Mucosa of descending colon (tissue), 3 donors: ENCODE measurements around the gene ZNF785. TPM values are rescaled to one million over a fixed set of nuclear protein-coding genes. Genes with fewer than 3 reads are reported as not detected.
"Not testable (repeated sequence)": the region's sequence is repeated elsewhere in the genome, so short reads cannot be mapped to it uniquely, and the experiment has no call there.

Experiments
- ATAC-seq: fragments of 200-7000 bp; cut with Tn5 transposase; one replicate; pipeline ENCODE4 v1.9.1; 2020; ENCODE audit warnings: mild to moderate bottlenecking, moderate library complexity
- DNase-seq, 3 donors: peaks; one replicate each; pipeline ENCODE4 v3.0.0-alpha.2; 2020
- H3K36me3 ChIP-seq: fragments of 200-600 bp; one replicate; pipeline ENCODE4 v1.8.0; 2021; ENCODE audit warnings: low read depth, mild to moderate bottlenecking
- H3K4me1 ChIP-seq: fragments of 200-600 bp; one replicate; pipeline ENCODE4 v1.8.0; 2021; ENCODE audit warnings: low read depth, mild to moderate bottlenecking
- H3K4me3 ChIP-seq: fragments of 200-600 bp; one replicate; pipeline ENCODE4 v1.8.0; 2021; ENCODE audit warnings: mild to moderate bottlenecking
- H3K9me3 ChIP-seq: fragments of 200-600 bp; one replicate; pipeline ENCODE4 v1.8.0; 2021; ENCODE audit warnings: mild to moderate bottlenecking
- CTCF ChIP-seq: fragments of 200-600 bp; IDR thresholded peaks from one replicate; pipeline ENCODE4 v1.8.0; 2022; ENCODE audit warnings: antibody characterized with exemption, mild to moderate bottlenecking
- intact Hi-C, 2 donors: fragments of 100-400 bp; cut with DNase I in 1 of 2; cut with micrococcal nuclease in 1 of 2; formaldehyde crosslinking; loops; one replicate each; pipeline versions ENCODE4 v1.11.0 to v1.11.1; 2022; cut with DNase I, micrococcal nuclease
- total RNA-seq, 3 donors: library from RNA; stranded (reverse); fragmentation: NEBNext Ultra II Directional in 2 of 3; extraction: Animal tissue kit (Norgen Biotek cat#: 25700) in 2 of 3; gene quantifications; one replicate each; pipeline versions ENCODE4 v1.2.1 to v1.2.4, GENCODE V29; 2021 to 2023
- donor health status: DM: no; HTN: no; CAD: no; lungs with moderate emphysema.
- donor health status: DM: no; HTN: no; CAD: no.
- donor health status: DM: no; HTN: yes; CAD: no.

ZNF785 gene
- total RNA-seq, 3 donors from 2014 or later = 14.7 to 28.4 (median 24.8) TPM

DNA sequence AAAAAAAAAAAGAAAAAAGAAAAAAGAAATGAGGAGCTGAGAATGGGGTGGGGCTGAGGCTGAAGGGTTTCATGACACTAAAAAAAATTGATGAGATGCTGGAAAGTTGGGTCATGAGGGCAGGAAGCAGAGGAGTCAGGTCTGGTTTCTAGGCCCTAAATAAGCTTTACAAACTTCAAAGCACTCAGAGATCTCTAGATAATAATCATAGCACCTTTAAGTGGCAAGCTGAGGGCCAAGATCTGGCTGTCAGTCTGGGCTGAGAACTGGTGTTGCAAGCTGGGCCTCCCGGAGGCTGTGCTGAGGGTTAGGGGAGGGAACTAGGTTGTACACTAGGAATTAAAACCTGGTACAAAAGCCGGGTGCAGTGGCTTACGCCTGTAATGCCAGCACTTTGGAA is 33.7 kb downstream of the ZNF785 start:
- H3K4me1 ChIP-seq = peaks cover 36% of the 10 kb centered on the region
- DNase-seq = no peak

DNA sequence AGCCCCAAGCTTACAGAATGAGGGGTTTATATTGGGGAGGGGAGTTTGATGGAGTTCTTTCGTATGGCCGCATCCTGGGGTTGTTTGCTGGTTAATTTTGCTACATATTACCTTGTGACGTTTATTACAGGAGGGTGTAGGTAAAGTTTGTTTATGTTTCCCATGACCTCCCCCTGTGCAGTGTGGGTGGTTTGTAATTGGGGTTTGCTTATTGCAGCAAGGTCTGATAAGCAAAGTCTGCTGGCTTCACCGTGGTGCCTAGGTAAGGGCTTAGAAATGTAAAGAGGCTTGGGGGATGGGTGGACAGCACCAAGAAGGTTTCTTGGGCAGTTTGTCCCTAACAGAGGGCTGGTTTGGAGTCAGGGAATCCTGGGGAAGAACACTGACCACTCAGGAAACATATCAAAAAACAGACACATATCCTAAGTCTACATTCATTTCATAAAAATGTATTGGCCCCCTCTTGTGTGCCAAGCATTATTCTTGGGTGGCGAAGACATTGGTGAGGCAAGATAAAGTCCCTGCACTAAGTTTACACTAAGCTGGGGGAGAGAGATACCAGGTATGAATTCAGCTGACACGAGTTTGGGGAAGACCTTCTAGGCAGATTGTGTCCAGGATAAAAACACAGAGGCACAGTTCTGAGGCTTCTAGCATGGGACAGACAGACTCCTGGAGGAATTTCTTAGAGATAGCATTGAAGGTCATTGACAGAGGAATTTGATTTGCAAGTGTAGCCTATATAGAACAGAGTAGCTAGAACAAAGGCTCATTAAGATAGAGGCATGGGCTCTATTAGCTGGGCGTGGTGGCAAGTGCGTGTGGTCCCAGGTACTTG is 36.9 kb downstream of the ZNF785 start:
- no peak overlapping the region for H3K4me3 ChIP-seq
- peaks cover 20% of the 10 kb centered on the region for H3K4me1 ChIP-seq
- no peaks in the 10 kb centered on the region for H3K36me3 ChIP-seq
- ATAC-seq (peak; percentile 44), DNase-seq (no peak)
- no peaks in the 10 kb centered on the region for H3K9me3 ChIP-seq
- TF ChIP-seq CTCF = no peak
- intact Hi-C loops = no loop called here

More for the DNA sequence above, 33.7 kb downstream of the ZNF785 start:
- no peak for TF ChIP-seq CTCF
- intact Hi-C loops = no loop called here
- no peak overlapping the region for H3K4me3 ChIP-seq
- H3K9me3 ChIP-seq = no peaks in the 10 kb centered on the region
- peaks cover 4% of the 10 kb centered on the region for H3K36me3 ChIP-seq
- peak; percentile 31 for ATAC-seq

DNA sequence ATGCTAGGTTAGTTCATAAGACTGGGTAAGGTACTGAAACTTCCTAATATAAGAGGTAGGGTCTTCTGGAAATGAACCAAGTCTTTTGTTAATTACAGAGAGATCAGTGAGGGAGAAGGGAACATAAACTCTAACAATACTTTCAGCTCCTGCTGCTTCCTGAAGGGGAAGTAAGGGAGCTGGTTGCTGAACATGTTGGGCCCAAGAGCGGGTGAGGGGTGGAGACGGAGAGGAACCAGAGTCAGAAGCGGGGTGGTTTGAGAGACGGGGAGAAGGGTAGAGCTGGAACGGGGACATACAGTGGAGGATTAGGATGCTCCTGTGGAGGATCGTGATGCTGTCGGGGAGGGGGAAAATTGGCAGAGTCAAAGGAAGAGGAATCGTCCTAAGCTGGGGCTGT is 39.4 kb downstream of the ZNF785 start:
- no peak for TF ChIP-seq CTCF
- DNase-seq (no peak), ATAC-seq (no peak)
- H3K4me1 ChIP-seq = peaks cover 21% of the 10 kb centered on the region
- H3K9me3 ChIP-seq = no peaks in the 10 kb centered on the region
- intact Hi-C loops = no loop called here
- H3K36me3 ChIP-seq = no peaks in the 10 kb centered on the region
- H3K4me3 ChIP-seq = no peak overlapping the region

DNA sequence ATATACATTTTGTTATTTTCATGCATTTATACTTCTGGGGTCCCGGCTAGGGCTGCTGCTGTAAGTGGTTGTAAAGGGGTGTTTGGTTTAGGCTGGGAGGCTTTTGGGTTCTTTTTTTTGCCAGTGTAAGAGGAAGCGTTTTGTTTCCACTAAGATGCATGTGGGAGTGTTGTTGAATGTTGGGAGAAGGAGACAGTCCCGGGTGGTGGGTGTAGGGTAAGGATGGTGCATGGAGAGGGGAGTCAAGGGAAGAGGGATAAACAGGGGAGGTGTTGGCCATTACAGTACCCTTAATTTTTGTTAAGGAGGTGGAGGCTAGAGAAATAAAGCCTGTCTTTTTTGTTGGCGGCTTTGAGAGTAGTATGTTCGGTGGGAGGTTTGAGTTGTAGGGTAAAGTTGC is 42.4 kb downstream of the ZNF785 start:
- ATAC-seq = no peak
- H3K4me3 ChIP-seq = no peak overlapping the region
- peaks cover 18% of the 10 kb centered on the region for H3K4me1 ChIP-seq
- H3K9me3 ChIP-seq = no peaks in the 10 kb centered on the region
- no peak for DNase-seq
- intact Hi-C loops = no loop called here
- TF ChIP-seq CTCF = no peak
- H3K36me3 ChIP-seq = no peaks in the 10 kb centered on the region

- peak in 1 of 3 donors; percentile 75 for DNase-seq
Measured at GRCh38 chr16:30541502-30542329, 43.8 kb downstream of the ZNF785 start.

DNA sequence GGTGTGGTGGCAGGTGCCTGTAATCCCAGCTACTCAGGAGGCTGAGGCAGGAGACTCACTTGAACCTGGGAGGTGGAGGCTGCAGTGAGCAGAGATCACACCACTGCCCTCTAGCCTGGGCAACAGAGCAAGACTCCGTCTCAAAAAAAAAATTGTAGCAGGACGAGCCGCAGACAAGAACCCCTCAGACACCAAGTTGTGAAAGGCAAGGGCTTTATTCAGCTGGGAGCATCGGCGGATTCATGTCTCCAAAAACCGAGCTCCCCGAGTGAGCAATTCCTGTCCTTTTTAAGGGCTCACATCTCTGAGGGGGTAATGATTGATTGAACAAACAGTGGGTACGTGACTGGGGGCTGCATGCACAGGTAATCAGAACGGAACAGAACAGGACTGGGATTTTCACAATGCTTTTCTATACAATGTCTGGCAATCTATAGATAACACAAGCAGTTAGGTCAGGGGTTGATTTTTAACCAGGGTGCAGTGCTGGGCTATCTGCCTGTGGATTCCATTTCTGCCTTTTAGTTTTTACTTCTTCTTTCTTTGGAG is 44.5 kb downstream of the ZNF785 start:
- H3K9me3 ChIP-seq, intact Hi-C loops, H3K36me3 ChIP-seq, DNase-seq, H3K4me3 ChIP-seq: not testable (repeated sequence)
- H3K4me1 ChIP-seq = peaks cover 15% of the 10 kb centered on the region
- ATAC-seq = peak; percentile 65

More at GRCh38 chr16:30541502-30542329, 43.8 kb downstream of the ZNF785 start:
- TF ChIP-seq CTCF = no peak
- Histone ChIP-seq H3K4me1 (peaks cover 15% of the 10 kb centered on the region), H3K4me3 (no peak overlapping the region), H3K36me3 (no peaks in the 10 kb centered on the region), H3K9me3 (no peaks in the 10 kb centered on the region)
- intact Hi-C loops = no loop called here
- peak; percentile 86 for ATAC-seq

DNA sequence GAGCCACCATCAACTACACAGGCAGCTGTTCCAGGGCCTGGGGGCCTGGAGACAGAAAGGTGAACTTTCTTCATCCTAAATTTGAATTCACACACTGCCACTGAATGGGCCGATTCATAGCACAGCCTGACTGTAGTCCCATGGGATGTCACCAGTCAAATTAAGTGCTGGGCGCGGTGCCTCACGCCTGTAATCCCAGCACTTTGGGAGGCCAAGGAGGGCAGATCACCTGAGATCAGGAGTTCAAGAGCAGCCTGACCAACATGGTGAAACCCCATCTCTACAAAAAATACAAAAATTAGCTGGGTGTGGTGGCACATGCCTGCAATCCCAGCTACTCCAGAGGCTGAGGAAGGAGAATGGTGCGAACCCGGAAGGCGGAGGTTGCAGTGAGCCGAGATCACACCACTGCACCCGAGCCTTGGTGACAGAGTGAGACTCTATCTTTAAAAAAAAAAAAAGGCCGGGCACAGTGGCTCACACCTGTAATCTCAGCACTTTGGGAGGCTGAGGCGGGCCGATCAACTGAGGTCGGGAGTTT is 45.4 kb downstream of the ZNF785 start:
- H3K36me3 ChIP-seq, ATAC-seq, DNase-seq, H3K9me3 ChIP-seq, intact Hi-C loops, H3K4me3 ChIP-seq: not testable (repeated sequence)
- H3K4me1 ChIP-seq = peaks cover 22% of the 10 kb centered on the region
